ENCODE measurements around the gene TCTN1. TPM values are rescaled to one million over a fixed set of nuclear protein-coding genes. Genes with fewer than 3 reads are reported as not detected.

Gene TCTN1
- total RNA-seq, 1 donor from 2014 or later: 7.6 TPM

GRCh38 chr12:110656071-110656655 is 42.2 kb downstream of the TCTN1 start:
- DNase-seq (ENCODE audit: low spot score): no peak
- Mint-ChIP-seq H3K36me3 (ENCODE audit: low read depth) (peaks cover 19% of the 10 kb centered on the region), H3K4me3 (no peak overlapping the region), H3K27ac (no peak overlapping the region), H3K27me3 (ENCODE audit: insufficient read depth) (no peaks in the 10 kb centered on the region), H3K9me3 (no peaks in the 10 kb centered on the region), H3K4me1 (ENCODE audit: low read depth) (peaks cover 14% of the 10 kb centered on the region)
- intact Hi-C loops (cut with micrococcal nuclease): no loop called here

GRCh38 chr12:110657747-110658146 is 43.8 kb downstream of the TCTN1 start:
- H3K27ac Mint-ChIP-seq: no peak overlapping the region
- intact Hi-C loops (cut with micrococcal nuclease): no loop called here
- no peaks in the 10 kb centered on the region for H3K9me3 Mint-ChIP-seq
- peaks cover 26% of the 10 kb centered on the region for H3K36me3 Mint-ChIP-seq (ENCODE audit: low read depth)
- H3K27me3 Mint-ChIP-seq (ENCODE audit: insufficient read depth): no peaks in the 10 kb centered on the region
- H3K4me1 Mint-ChIP-seq (ENCODE audit: low read depth): peaks cover 25% of the 10 kb centered on the region
- H3K4me3 Mint-ChIP-seq: no peak overlapping the region
- DNase-seq (ENCODE audit: low spot score): no peak

GRCh38 chr12:110658242-110658641 is 44.3 kb downstream of the TCTN1 start:
- Mint-ChIP-seq H3K4me1 (ENCODE audit: low read depth) (peaks cover 25% of the 10 kb centered on the region), H3K27ac (no peak overlapping the region), H3K36me3 (ENCODE audit: low read depth) (peaks cover 26% of the 10 kb centered on the region), H3K27me3 (ENCODE audit: insufficient read depth) (no peaks in the 10 kb centered on the region), H3K4me3 (no peak overlapping the region), H3K9me3 (no peaks in the 10 kb centered on the region)
- DNase-seq (ENCODE audit: low spot score): no peak
- intact Hi-C loops (cut with micrococcal nuclease): no loop called here

- DNase-seq (ENCODE audit: low spot score): no peak
- Mint-ChIP-seq H3K27me3 (ENCODE audit: insufficient read depth) (no peaks in the 10 kb centered on the region), H3K4me1 (ENCODE audit: low read depth) (peaks cover 25% of the 10 kb centered on the region), H3K27ac (no peak overlapping the region), H3K36me3 (ENCODE audit: low read depth) (peaks cover 25% of the 10 kb centered on the region), H3K9me3 (no peaks in the 10 kb centered on the region), H3K4me3 (no peak overlapping the region)
- intact Hi-C loops (cut with micrococcal nuclease): no loop called here
Observed at GRCh38 chr12:110658878-110659277, 44.9 kb downstream of the TCTN1 start.

- H3K27ac Mint-ChIP-seq: peak overlapping the region; percentile 92
- H3K4me3 Mint-ChIP-seq: peak overlapping the region; percentile 57
- no peaks in the 10 kb centered on the region for H3K27me3 Mint-ChIP-seq (ENCODE audit: insufficient read depth)
- peaks cover 25% of the 10 kb centered on the region for H3K4me1 Mint-ChIP-seq (ENCODE audit: low read depth)
- intact Hi-C loops (cut with micrococcal nuclease): no loop called here
- DNase-seq (ENCODE audit: low spot score): peak; percentile 30
- H3K36me3 Mint-ChIP-seq (ENCODE audit: low read depth): peaks cover 26% of the 10 kb centered on the region
- peaks cover 21% of the 10 kb centered on the region for H3K9me3 Mint-ChIP-seq
Observed at GRCh38 chr12:110661337-110661972, 47.5 kb downstream of the TCTN1 start.

GRCh38 chr12:110666892-110667291 is 53.0 kb downstream of the TCTN1 start:
- H3K27me3 Mint-ChIP-seq (ENCODE audit: insufficient read depth): peaks cover 2% of the 10 kb centered on the region
- H3K9me3 Mint-ChIP-seq: peaks cover 25% of the 10 kb centered on the region
- no peak overlapping the region for H3K27ac Mint-ChIP-seq
- peaks cover 28% of the 10 kb centered on the region for H3K36me3 Mint-ChIP-seq (ENCODE audit: low read depth)
- no peak for DNase-seq (ENCODE audit: low spot score)
- H3K4me3 Mint-ChIP-seq: no peak overlapping the region
- intact Hi-C loops (cut with micrococcal nuclease): no loop called here
- peaks cover 29% of the 10 kb centered on the region for H3K4me1 Mint-ChIP-seq (ENCODE audit: low read depth)

GRCh38 chr12:110667671-110668070 is 53.7 kb downstream of the TCTN1 start:
- Mint-ChIP-seq H3K4me1 (ENCODE audit: low read depth) (peaks cover 27% of the 10 kb centered on the region), H3K27ac (no peak overlapping the region), H3K4me3 (no peak overlapping the region), H3K9me3 (peaks cover 25% of the 10 kb centered on the region), H3K27me3 (ENCODE audit: insufficient read depth) (peaks cover 2% of the 10 kb centered on the region), H3K36me3 (ENCODE audit: low read depth) (peaks cover 26% of the 10 kb centered on the region)
- intact Hi-C loops (cut with micrococcal nuclease): no loop called here
- DNase-seq (ENCODE audit: low spot score): no peak

- Mint-ChIP-seq H3K9me3 (peaks cover 25% of the 10 kb centered on the region), H3K4me1 (ENCODE audit: low read depth) (peaks cover 34% of the 10 kb centered on the region), H3K4me3 (no peak overlapping the region), H3K27ac (peak overlapping the region; percentile 80), H3K36me3 (ENCODE audit: low read depth) (peaks cover 31% of the 10 kb centered on the region), H3K27me3 (ENCODE audit: insufficient read depth) (peaks cover 2% of the 10 kb centered on the region)
- no peak for DNase-seq (ENCODE audit: low spot score)
- intact Hi-C loops (cut with micrococcal nuclease): no loop called here
Observed at GRCh38 chr12:110668480-110669192, 54.7 kb downstream of the TCTN1 start.

- peaks cover 32% of the 10 kb centered on the region for H3K36me3 Mint-ChIP-seq (ENCODE audit: low read depth)
- peaks cover 24% of the 10 kb centered on the region for H3K9me3 Mint-ChIP-seq
- H3K27ac Mint-ChIP-seq: peak overlapping the region; percentile 80
- intact Hi-C loops (cut with micrococcal nuclease): no loop called here
- peaks cover 39% of the 10 kb centered on the region for H3K4me1 Mint-ChIP-seq (ENCODE audit: low read depth)
- peaks cover 2% of the 10 kb centered on the region for H3K27me3 Mint-ChIP-seq (ENCODE audit: insufficient read depth)
- H3K4me3 Mint-ChIP-seq: peak overlapping the region; percentile 43
- DNase-seq (ENCODE audit: low spot score): no peak
Observed at GRCh38 chr12:110669193-110669502, 55.2 kb downstream of the TCTN1 start.

GRCh38 chr12:110670161-110670701 is 56.3 kb downstream of the TCTN1 start:
- H3K27me3 Mint-ChIP-seq (ENCODE audit: insufficient read depth): peaks cover 2% of the 10 kb centered on the region
- intact Hi-C loops (cut with micrococcal nuclease): loop anchor here (1.0 kb wide), 2 partner anchors 19 to 51 kb away; partner anchors contain the start of gene HVCN1
- peak; percentile 37 for DNase-seq (ENCODE audit: low spot score)
- H3K4me1 Mint-ChIP-seq (ENCODE audit: low read depth): peaks cover 46% of the 10 kb centered on the region
- H3K4me3 Mint-ChIP-seq: peak overlapping the region; percentile 52
- peak overlapping the region; percentile 80 for H3K27ac Mint-ChIP-seq
- peaks cover 32% of the 10 kb centered on the region for H3K36me3 Mint-ChIP-seq (ENCODE audit: low read depth)
- H3K9me3 Mint-ChIP-seq: peaks cover 21% of the 10 kb centered on the region

- Mint-ChIP-seq H3K27me3 (ENCODE audit: insufficient read depth) (no peaks in the 10 kb centered on the region), H3K27ac (no peak overlapping the region), H3K4me3 (no peak overlapping the region), H3K36me3 (ENCODE audit: low read depth) (peaks cover 31% of the 10 kb centered on the region), H3K9me3 (peaks cover 8% of the 10 kb centered on the region), H3K4me1 (ENCODE audit: low read depth) (peaks cover 47% of the 10 kb centered on the region)
- no peak for DNase-seq (ENCODE audit: low spot score)
- intact Hi-C loops (cut with micrococcal nuclease): no loop called here
Observed at GRCh38 chr12:110676171-110676570, 62.2 kb downstream of the TCTN1 start.

GRCh38 chr12:110677206-110677911 is 63.4 kb downstream of the TCTN1 start:
- Mint-ChIP-seq H3K4me3 (no peak overlapping the region), H3K27ac (no peak overlapping the region)
- intact Hi-C loops (cut with micrococcal nuclease): no loop called here

More at GRCh38 chr12:110677206-110677911, 63.4 kb downstream of the TCTN1 start:
- Mint-ChIP-seq H3K9me3 (peaks cover 8% of the 10 kb centered on the region), H3K4me1 (ENCODE audit: low read depth) (peaks cover 47% of the 10 kb centered on the region), H3K36me3 (ENCODE audit: low read depth) (peaks cover 31% of the 10 kb centered on the region), H3K27me3 (ENCODE audit: insufficient read depth) (no peaks in the 10 kb centered on the region)
- no peak for DNase-seq (ENCODE audit: low spot score)

Measured in activated T-helper 1 cell treated with anti-CD3 and anti-CD28 coated beads, Interleukin-12 subunit alpha, Interleukin-12 subunit beta, Interleukin-2, Interleukin-4 antibody, amounts not matched to agents 30 ng/mL and 10 ng/mL and 1 ng/mL, durations not matched to agents 14 hours and 24 hours and 36 hours (primary cell).